HG03097 (cell line): ENCODE data around the gene SRSF8.

Source experiments
- ATAC-seq: cut with Tn5 transposase; IDR thresholded peaks from one replicate; pipeline ENCODE4 v1.9.1; 2021; ENCODE audit not compliant: unreplicated experiment, low FRiP score

The SRSF8 gene

DNA sequence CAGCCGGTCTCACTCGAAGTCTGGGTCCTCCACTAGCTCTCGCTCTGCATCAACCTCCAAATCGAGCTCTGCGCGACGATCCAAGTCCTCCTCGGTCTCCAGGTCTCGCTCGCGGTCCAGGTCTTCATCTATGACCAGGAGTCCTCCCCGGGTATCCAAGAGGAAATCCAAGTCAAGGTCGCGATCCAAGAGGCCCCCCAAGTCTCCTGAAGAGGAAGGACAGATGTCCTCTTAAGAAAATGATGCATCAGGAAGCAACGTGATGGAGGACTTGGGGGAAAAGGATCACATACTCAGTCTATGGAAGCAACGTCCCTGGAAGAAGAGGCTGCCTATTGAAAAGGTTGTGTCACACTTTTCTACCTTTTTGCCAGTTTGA is 1.1 kb downstream of the SRSF8 start:
- no peak for ATAC-seq

DNA sequence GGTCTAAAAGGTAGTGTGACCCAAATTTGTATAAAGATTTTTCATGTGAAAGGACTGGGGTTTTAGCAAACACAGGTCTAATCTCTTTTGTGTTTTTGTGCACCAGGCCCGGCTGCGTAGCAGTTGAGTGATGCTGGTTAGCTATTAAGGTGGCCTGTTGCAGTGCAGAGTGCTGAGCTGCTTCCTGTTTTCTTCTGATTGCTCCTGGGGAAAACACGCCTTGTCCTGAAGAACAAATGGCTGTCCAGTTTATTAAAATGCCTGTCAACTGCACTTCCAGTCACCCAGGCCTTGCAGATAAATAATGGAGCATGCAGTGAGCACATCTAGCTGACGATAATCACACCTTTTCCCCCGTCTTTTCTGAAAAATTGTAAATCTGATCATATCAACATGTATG is 1.8 kb downstream of the SRSF8 start:
- ATAC-seq = peak; percentile 62

DNA sequence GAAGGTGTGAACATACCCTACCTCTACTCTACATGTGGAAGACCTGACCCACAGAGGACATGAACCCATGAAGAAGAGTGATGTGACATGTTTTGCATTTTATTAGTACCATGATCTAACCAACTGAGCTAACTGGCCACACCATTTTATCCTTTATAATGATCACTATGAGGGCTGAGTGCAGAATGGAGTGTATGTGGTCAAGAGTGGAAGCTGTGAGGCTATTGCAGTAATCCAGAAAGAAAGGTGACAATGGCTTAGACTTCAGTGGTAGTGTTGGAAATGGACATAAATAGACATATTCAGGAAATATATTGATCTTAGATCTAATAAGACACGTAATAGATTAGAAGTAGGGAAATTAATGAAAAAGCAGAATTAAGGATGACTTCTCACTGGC is 3.8 kb downstream of the SRSF8 start:
- no peak for ATAC-seq

DNA sequence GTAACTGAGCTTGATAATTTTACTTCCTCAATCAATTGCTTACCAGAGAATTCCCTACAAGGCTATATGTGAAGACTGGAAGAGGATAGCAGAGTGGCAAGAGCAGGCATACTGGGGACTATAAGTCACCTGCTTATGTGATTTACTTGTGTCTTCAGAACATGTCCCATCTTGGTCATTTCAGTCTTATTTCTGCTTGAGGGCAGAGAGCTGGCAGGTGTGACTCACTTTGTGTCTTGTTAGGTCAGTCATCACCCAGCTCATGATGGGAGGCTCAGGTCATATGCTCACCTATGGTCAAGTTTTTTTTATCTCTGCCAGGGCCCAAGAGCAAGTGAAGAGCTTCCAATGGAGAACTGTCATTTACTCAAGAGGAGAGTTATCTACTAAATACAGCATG is 6.2 kb downstream of the SRSF8 start:
- no peak for ATAC-seq

DNA sequence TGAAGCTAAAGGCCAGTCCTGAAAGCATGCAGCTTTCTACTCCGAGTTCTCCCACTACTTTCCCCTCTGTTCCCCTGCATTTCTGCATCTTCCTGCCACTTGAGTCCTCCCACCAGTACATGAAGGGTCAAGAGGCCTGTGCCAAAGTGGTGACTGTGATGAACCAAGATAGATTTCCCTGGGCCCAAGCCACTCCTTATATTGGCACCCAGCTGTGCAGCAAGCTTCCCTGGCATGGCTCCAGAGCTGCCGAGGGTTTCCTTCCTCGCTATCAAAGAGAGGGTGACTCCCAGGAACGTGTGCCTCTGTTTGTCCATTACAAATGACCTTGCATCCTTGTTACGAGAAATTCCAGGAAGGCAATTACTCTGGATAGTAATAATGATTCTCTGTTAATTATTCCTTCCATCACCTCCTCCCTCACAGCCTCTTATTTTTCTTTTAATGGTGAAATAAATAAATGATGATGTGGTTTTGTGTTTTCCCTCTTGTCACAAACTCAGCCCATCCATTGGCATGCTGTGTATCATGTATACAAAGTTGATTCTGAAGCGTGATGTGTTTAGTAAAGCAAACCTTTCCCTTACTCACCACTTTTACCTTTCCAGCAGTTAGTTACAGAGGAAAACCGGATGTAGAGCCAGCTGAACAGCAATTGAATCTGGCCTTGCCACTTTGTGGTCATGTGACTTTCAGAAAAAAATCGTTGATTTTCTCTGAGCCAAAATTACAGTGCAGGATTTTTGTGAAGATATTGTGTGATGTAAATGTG is 8.3 kb downstream of the SRSF8 start:
- ATAC-seq = no peak

DNA sequence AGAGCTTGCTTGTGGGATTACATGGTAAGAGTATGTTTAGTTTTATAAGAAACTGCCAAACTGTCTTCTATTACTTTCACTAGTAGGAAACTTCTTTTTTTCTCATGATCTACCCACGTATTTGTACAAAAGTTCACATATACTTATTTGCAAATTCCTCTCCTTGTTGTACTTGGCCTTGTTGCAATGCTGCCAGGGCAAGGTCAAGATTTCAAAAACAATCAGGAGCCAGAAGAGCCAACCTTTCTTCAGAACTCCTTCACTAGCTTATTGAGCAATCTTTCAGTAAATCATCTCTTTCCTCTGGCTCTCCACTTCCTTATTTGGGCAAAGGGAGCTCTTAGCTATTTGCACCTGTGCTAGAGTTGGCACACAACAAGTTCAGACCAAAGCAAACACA is 9.7 kb downstream of the SRSF8 start:
- peak; percentile 46 for ATAC-seq

DNA sequence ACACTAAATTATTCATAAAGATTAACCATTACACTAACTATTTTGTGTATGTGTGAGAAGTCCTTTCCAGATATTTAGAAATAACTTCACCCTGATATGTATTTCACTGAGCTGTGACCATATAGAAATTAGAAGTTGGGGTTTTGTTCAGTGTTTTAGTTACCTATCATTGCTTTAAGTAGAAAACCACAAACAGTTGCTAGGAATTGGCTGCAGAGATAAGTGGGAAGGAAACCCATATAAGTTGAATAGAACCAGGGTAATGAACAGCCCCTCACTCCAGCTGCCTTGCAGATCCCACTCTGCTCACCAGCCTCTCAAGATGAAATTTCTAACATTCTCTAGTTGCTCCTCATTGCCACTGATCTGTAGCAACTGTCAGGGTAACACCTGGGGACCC is 10.3 kb downstream of the SRSF8 start:
- ATAC-seq = no peak

DNA sequence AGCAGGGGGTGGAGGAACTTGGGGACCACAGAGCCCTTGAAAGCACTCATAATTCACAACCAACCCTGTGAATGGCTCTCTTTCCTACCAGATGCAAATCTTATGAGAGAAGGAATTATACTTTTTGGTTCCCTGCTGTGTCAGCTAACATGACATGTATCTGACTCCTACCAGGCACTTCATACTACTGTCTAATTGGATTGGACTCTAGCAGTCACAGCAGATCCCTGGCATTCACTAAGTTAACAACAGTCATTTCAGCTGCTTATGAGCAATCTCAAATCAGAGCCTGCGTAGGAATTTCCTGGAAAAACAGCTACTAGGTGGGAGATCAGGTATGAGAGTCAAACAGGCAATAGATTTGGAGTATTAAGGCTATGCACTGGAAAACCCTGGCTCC is 11.8 kb downstream of the SRSF8 start:
- no peak for ATAC-seq

DNA sequence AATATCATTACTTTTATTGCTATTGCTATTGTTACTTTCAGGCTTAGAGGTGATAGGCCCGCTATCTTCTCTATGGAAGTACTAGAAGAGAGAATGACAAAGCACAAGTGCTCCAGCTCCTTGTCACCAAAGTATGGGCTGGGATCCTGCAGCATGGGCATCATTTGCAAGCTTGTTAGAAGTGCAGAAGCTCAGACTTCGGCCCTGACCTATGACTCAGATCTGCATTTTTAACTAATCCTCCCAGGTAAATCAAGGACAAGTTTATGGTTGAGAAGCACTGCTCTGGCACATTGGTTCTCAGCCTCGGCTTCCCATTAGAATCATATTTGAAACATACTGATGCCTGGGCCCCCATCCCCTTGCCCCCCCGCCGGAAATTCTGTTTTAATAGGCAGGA is 14.3 kb downstream of the SRSF8 start:
- ATAC-seq = no peak

DNA sequence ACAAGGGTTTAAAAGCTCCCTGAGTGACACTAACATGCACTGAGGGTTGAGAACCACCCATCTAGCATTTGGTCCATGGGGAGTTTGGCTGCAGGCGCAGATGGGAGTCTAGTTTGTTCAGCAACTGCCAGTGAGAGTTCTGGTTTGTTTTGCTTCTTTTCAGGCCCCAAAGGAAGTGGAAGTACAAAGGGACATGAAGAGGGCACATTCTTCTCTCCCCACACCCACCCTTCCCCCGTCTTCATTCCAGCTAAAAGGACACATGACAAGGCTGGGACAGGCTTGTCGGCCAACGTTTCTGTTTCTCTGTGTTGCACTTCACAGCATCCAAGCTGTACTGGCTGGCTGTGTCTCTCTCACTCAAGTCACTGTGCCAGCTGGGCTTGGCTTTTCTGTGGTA is 14.7 kb downstream of the SRSF8 start:
- ATAC-seq = no peak

DNA sequence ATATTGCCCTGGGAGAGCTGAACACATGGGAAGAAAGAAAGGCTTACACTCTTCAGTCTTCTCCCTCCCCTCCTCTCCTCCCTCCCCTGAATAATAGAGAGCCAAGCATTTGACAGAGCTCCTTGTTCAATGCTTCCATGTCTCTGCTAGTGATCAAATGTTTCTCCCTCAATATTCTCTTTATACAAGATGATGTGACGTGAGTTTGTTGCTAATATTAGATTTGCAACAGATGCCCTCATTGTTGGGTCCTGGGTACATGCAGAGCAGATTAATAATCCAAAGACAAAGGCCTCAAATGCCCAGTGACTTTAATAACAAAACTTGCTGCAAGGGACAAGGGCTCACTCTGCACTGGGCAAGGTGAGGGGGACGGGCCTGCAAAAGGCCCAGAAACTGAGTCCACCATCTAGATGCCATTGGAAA is 15.9 kb downstream of the SRSF8 start:
- no peak for ATAC-seq

DNA sequence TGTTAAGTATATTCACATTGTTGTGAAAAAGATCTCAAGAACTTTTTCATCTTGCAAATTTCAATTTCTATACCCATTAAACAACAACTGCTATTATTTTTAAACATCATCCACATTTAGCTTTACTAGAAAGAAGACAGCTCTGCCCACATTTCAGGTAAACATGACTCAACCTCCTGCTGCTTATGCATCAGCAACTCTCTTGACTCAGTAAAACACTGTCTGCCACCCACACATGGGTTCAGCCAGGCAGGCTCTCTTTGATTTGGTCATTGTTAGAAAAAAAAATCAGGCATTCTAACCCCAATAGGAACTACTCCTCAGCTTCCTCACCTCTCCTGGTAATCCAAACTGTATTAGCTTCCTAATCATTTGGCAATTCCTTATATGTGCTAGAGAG is 17.8 kb downstream of the SRSF8 start:
- no peak for ATAC-seq

DNA sequence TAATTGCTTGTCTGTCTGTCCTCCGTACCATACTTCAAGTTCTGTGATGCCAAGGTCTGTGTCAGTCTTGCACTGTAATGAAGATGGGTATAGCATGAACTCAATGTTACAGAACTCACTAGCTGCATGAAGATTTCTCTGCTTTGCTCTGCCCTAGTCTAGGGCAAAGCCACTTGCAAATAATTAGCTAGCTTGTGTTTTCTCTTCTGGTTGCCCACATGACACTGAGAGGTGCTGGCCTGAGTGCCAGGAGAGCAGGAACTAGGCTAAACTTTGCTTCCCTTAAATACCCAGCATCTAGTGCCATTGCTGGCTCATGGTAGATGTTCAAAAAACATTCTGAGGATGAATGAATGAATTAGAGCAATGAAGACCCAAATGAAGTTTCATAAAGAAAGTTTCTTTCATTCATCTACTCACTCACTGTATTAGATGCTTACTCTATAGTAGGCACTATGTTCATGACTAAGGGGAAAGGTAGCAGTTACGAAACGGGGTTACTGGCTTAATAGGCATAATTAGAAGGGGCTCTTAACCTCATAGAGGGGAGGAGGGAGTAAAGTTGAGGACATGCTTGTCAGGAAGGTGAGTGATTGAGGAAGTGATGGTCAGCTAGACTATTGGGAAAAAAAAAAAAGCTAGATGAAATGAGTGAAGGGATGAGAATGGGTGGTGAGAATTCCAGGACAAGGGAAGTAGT is 18.5 kb downstream of the SRSF8 start:
- peak; percentile 24 for ATAC-seq

DNA sequence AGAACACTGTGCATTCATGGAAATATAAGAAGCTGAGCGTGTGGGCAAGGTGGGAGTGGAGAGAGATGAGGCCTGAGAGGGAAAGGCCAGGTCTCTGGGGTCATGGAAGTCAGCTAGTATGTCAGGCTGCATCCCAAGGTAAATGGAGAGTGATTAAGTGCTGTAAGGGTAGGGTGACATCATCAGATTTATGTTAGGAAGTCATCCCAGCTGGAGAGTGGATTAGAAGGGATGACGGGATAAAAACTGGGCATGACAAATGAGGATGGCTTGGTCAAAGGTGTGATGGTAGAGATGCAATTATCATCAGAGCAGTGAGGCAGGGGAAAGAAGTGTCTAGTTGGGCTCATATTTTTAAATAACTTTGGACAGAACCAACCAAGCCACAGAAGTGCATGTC is 19.4 kb downstream of the SRSF8 start:
- no peak for ATAC-seq

DNA sequence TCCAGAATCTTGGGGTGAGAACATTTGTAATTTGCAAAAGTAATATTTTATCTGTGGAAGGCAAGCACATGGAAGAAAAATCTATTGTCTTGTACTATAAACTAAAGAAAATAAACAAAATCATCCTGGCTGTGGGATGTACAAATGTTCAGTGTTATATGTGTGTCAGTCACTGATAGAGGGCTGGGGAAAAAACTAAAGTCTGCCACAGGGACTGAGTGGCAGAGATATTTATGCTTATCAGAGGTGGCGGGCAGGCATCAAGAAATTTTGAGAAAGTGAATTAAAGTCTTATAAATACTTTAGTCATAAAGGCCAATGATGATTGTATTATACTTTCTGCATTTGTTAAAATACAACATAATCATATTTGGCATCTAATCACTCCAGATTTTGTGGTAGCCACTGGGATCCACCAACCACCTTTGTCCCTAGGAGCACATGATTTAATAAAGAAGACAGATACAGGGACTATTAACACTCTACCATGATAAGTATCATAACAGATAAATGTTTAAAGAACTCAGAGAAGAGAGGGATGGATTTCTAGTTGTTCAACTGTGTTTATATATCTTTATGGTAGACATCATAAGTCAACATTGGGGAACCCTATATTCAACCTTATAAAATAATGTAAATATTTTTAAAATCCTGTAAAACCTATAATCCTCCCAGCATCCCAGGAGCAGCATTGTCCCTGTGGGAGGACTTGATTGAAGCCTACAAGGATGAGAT is 20.3 kb downstream of the SRSF8 start:
- ATAC-seq = no peak

DNA sequence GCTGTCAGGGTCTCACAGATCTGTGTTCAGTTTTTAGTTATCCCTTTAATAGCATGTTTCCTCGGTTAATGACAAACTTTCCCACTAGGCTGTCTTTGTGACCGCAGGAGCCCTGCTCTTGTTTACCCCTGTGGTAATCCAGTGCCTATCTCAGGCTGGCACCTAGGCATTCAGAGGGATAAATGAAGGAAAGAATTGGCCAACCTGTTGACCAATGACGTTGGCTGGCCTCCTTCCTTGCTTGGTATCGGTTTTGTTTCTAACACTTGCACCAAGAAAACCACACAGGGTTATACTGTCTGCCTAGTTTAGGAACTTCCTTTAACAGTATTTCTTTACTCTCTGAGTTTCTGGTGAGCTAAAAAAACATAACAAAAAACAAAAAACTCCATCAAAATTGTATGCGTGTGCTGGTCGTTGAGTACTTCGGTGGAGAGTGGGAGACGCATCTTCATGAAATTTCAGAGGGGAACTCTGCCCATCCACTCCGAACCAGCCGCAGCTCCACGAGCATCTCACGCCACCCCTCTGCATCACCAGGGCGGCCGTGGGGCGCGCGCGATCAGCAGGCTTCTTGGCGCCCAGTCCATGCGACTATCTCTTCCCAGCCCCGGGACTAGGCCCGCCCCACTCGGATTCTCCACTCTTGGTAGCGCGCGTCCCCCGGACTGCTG is 22.4 kb downstream of the SRSF8 start:
- ATAC-seq = peak; percentile 41

DNA sequence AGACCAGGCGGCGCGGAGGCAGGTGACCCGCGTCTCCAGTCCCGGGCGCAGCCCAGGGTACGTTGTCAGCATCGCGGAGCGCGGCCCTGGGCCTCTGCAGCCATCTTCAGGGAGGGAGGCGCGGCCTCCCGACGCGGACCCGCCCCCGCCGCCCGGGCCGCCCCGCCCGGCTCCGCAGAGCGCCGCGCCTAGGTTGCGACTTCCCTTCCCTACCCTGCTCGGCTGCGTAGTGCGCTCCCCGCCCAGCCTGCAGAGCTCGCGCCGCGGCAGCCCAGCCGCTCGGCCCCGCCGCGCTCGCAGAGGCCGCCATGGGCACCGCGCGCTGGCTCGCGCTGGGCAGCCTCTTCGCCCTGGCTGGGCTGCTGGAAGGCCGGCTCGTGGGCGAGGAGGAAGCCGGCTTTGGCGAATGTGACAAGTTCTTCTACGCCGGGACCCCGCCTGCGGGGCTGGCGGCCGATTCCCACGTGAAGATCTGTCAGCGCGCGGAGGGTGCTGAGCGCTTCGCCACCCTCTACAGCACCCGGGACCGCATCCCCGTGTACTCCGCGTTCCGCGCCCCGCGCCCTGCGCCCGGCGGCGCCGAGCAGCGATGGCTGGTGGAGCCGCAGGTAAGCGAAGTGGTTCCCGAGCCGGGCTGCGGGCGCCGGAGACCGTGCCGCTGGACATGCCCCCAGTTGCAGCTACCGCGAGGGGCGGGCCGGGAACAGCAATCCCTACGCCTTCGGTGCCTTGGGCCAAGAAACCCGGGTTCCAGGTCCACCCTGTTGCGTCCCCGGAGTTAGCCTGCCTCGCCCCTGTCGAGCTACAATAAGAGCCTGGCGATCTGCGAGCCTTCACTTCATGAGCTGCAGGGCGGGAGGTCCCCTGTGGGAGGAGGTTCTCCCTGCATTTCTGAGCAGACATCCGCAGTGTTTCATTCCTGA is 23.2 kb downstream of the SRSF8 start, which contains the start of gene ENDOD1:
Gene ENDOD1, plus strand, starts transcription at position 227 of the 923 bp plus-strand sequence. Its CDS starts 82 bp downstream, at position 309.
- ATAC-seq = peak; percentile 85

DNA sequence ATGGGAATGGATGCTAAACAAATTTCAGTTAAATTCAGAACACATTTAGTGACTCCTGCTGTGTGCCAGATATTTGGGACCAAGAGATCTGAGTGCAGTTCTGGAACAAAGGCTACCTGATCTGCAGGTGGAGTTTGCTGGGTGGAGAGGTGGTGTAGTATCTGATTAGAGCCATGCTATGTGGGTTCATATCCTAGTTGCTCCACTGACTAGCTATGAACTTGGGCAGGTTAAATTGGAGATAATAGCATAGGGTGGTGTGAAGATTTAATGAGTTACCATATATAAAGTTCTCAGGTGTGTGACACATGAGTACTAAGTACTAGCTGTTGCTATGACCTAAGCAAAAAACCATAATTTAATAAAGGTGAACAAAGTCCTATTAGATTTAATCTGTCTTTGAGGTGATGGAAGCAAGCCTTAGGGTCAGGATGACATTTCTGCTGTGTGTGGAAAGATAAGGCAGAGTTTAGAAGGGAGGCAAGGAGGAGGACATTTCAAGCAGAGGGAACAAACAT is 25.0 kb downstream of the SRSF8 start:
- ATAC-seq = no peak

DNA sequence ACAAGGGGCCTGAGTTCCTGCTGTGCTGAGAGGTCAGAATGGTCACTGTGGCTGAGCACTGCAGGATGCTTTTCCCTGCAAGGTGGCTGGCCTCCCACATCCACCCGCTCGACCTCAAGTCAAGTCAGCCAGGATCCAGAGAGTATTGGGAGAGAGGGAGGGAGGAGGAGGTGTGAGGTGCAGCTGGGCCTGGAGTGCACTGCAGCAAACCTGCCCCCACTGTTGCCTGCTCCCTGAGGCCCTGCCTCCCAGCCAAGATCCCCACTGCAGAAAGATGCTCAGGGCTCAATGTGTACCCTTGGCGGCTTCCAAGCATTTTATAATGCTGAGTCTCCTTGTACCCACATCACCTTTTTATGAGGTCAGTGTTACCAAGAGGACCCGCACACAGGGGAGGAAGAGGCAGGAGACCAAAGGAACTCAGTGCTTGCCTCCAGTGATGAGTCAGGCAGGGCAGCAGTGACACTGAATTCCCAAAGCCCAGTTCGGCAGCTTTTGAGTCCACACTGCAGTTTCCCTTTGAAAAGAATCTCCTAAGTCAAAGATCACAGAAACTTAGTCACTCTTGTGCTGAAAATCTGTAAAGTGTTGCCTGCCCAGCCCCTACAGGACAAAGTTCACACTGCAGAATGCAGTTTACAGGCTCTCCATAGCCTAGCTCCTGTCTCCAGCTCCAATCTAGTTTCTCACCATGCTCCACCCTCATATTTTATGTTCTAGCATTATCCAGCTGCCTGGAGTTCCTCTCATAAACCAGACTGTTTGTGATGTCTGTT is 26.0 kb downstream of the SRSF8 start:
- ATAC-seq = no peak
